Uterus (tissue), 4 donors: Measurements from ENCODE around the gene RAD9A. TPM values are rescaled to one million over a fixed set of nuclear protein-coding genes. Genes with fewer than 3 reads are reported as not detected.

Experiments used
- DNase-seq, 2 donors: peaks; one replicate each; pipeline ENCODE4 v3.0.0-alpha.2; 2019 to 2020
- H3K27ac ChIP-seq, 2 donors: fragments of 200-600 bp; sonication (generic); 1 replicate in 1 of 2; 2 replicates in 1 of 2; pipeline ENCODE4 v1.5.1; 2016 to 2018
- H3K27me3 ChIP-seq, 2 donors: fragments of 200-600 bp; sonication (generic); one replicate each; pipeline ENCODE4 v1.5.1; 2018 to 2019; ENCODE audit warnings: control low read depth in 1 of 2
- H3K36me3 ChIP-seq, 2 donors: fragments of 200-600 bp; sonication (generic); one replicate each; pipeline ENCODE4 v1.5.1; 2019; ENCODE audit warnings: control low read depth in 1 of 2
- H3K4me1 ChIP-seq, 2 donors: fragments of 200-600 bp; sonication (generic); one replicate each; pipeline ENCODE4 v1.5.1; 2018 to 2019; ENCODE audit warnings: control low read depth in 1 of 2
- H3K4me3 ChIP-seq, 2 donors: fragments of 200-600 bp; sonication (generic); 1 replicate in 1 of 2; 2 replicates in 1 of 2; pipeline ENCODE4 v1.5.1; 2018 to 2019; ENCODE audit warnings: mild to moderate bottlenecking in 1 of 2
- H3K9me3 ChIP-seq, 2 donors: fragments of 200-600 bp; sonication (generic); one replicate each; pipeline ENCODE4 v1.5.1; 2019; ENCODE audit warnings: control low read depth in 1 of 2
- CTCF ChIP-seq, 4 experiments: fragments of 200-600 bp in 2 of 4; fragments of 450-650 bp in 2 of 4; sonication (generic) in 2 of 4; IDR thresholded peaks; one replicate each; pipeline ENCODE4 v1.5.1; 2016 to 2019; ENCODE audit warnings: antibody characterized with exemption in 4 of 4, mild to moderate bottlenecking in 2 of 4, moderate library complexity in 1 of 4
- POLR2A ChIP-seq, 2 donors: fragments of 450-650 bp; IDR thresholded peaks; one replicate each; pipeline ENCODE4 v1.6.1; 2016; ENCODE audit warnings: antibody characterized with exemption in 2 of 2, mild to moderate bottlenecking in 1 of 2, moderate library complexity in 1 of 2
- intact Hi-C: fragments of 100-400 bp; cut with DNase I; formaldehyde crosslinking; loops from one replicate; pipeline ENCODE4 v1.15.1; 2023; ENCODE audit warnings: low total_unique reads
- total RNA-seq, 4 donors: library from RNA; depleted of rRNA in 3 of 4; stranded (reverse); fragments of >200 nt in 3 of 4; gene quantifications; one replicate each; pipeline versions ENCODE4 v1.1.0 to v1.2.4, GENCODE V29; 2014 to 2023
- donor health status: DM: yes; HTN: yes; CAD: no.

The RAD9A gene
- total RNA-seq, 4 donors from 2014 or later = 2.6 to 37.3 (median 11.6) TPM

GRCh38 chr11:67357831-67358670 is 33.7 kb upstream of the RAD9A start:
- DNase-seq = no peak
- intact Hi-C loops = loop anchor here (2.0 kb wide), 1 partner anchor 25 kb away; no protein-coding TSS in a partner anchor
- no peaks in the 10 kb centered on the region for H3K27me3 ChIP-seq
- H3K9me3 ChIP-seq = no peaks in the 10 kb centered on the region
- peak overlapping the region; percentile 97 to 99 for H3K27ac ChIP-seq
- H3K4me3 ChIP-seq = no peak overlapping the region
- no peak for TF ChIP-seq POLR2A (IDR thresholded peaks at IDR 0.05)
- H3K4me1 ChIP-seq = peaks cover 23 to 37% of the 10 kb centered on the region in 2 donors
- H3K36me3 ChIP-seq = no peaks in the 10 kb centered on the region

- H3K9me3 ChIP-seq = no peaks in the 10 kb centered on the region
- intact Hi-C loops = no loop called here
- no peaks in the 10 kb centered on the region for H3K27me3 ChIP-seq
- H3K4me1 ChIP-seq = peaks cover 5 to 16% of the 10 kb centered on the region in 2 donors
- TF ChIP-seq CTCF (IDR thresholded peaks at IDR 0.05) (no peak), POLR2A (IDR thresholded peaks at IDR 0.05) (no peak)
- H3K36me3 ChIP-seq = no peaks in the 10 kb centered on the region
- DNase-seq = no peak
- H3K27ac ChIP-seq = peak overlapping the region in 1 of 2 donors; percentile 92
- H3K4me3 ChIP-seq = no peak overlapping the region
Measured at GRCh38 chr11:67364169-67364568, 27.6 kb upstream of the RAD9A start.

- H3K4me1 ChIP-seq = peaks cover 5 to 16% of the 10 kb centered on the region in 2 donors
- intact Hi-C loops = no loop called here
- H3K4me3 ChIP-seq = no peak overlapping the region
- peak overlapping the region; percentile 92 to 99 for H3K27ac ChIP-seq
- DNase-seq = peak in 1 of 2 donors; percentile 28
- TF ChIP-seq CTCF (IDR thresholded peaks at IDR 0.05) (no peak), POLR2A (IDR thresholded peaks at IDR 0.05) (no peak)
- no peaks in the 10 kb centered on the region for H3K27me3 ChIP-seq
- H3K9me3 ChIP-seq = no peaks in the 10 kb centered on the region
- H3K36me3 ChIP-seq = no peaks in the 10 kb centered on the region
Measured at GRCh38 chr11:67364783-67365722, 26.7 kb upstream of the RAD9A start.

- Histone ChIP-seq H3K27ac (peak overlapping the region; percentile 92 to 99), H3K4me3 (peak overlapping the region in 1 of 2 donors; percentile 6), H3K4me1 (peaks cover 5 to 16% of the 10 kb centered on the region in 2 donors), H3K36me3 (no peaks in the 10 kb centered on the region), H3K27me3 (no peaks in the 10 kb centered on the region), H3K9me3 (no peaks in the 10 kb centered on the region)
- DNase-seq = peak; percentile 49 to 52
- intact Hi-C loops = no loop called here
- TF ChIP-seq POLR2A (IDR thresholded peaks at IDR 0.05) (no peak), CTCF (IDR thresholded peaks at IDR 0.05) (no peak)
Measured at GRCh38 chr11:67365736-67366444, 25.9 kb upstream of the RAD9A start.

GRCh38 chr11:67366546-67366945 is 25.2 kb upstream of the RAD9A start:
- peak; percentile 86 to 88 for DNase-seq
- Histone ChIP-seq H3K9me3 (no peaks in the 10 kb centered on the region), H3K4me3 (peak overlapping the region in 1 of 2 donors; percentile 6), H3K36me3 (no peaks in the 10 kb centered on the region), H3K4me1 (peaks cover 5 to 16% of the 10 kb centered on the region in 2 donors), H3K27me3 (no peaks in the 10 kb centered on the region), H3K27ac (peak overlapping the region; percentile 92 to 99)
- intact Hi-C loops = no loop called here
- no peak for TF ChIP-seq CTCF (IDR thresholded peaks at IDR 0.05)
- TF ChIP-seq POLR2A (IDR thresholded peaks at IDR 0.05) = no peak
